Right lobe of liver (tissue), 6 donors: ENCODE data around the gene MYO1D. TPM values are rescaled to one million over a fixed set of nuclear protein-coding genes. Genes with fewer than 3 reads are reported as not detected.

Experiments
- ATAC-seq, 4 donors: fragments of 200-7000 bp; cut with Tn5 transposase; one replicate each; pipeline ENCODE4 v1.9.1; 2020; ENCODE audit warnings: mild to moderate bottlenecking in 4 of 4, moderate library complexity in 4 of 4
- DNase-seq, 3 donors: peaks; one replicate each; pipeline ENCODE4 v3.0.0-alpha.2; 2020
- H3K27ac ChIP-seq, 3 donors: fragments of 200-600 bp; one replicate each; pipeline ENCODE4 v1.8.0; 2022
- H3K27me3 ChIP-seq, 2 donors: fragments of 200-600 bp; one replicate each; pipeline ENCODE4 v1.8.0; 2022
- H3K36me3 ChIP-seq, 4 donors: fragments of 200-600 bp; sonication (generic) in 1 of 4; one replicate each; pipeline versions ENCODE4 v1.5.1 to v1.8.0; 2017 to 2022; ENCODE audit warnings: control low read depth in 1 of 4
- H3K4me1 ChIP-seq, 4 donors: fragments of 200-600 bp; sonication (generic) in 1 of 4; one replicate each; pipeline versions ENCODE4 v1.5.1 to v1.8.0; 2017 to 2022; ENCODE audit warnings: control low read depth in 1 of 4
- H3K4me3 ChIP-seq, 3 donors: fragments of 200-600 bp; one replicate each; pipeline ENCODE4 v1.8.0; 2022
- H3K9me3 ChIP-seq, 4 donors: fragments of 200-600 bp; sonication (generic) in 1 of 4; one replicate each; pipeline versions ENCODE4 v1.5.1 to v1.8.0; 2017 to 2022; ENCODE audit warnings: control low read depth in 1 of 4
- CTCF ChIP-seq, 4 donors: fragments of 200-600 bp in 3 of 4; fragments of 450-650 bp in 1 of 4; IDR thresholded peaks; one replicate each; pipeline versions ENCODE4 v1.5.1 to v1.8.0; 2016 to 2022; ENCODE audit warnings: antibody characterized with exemption in 4 of 4, mild to moderate bottlenecking in 2 of 4
- POLR2A ChIP-seq: fragments of 450-650 bp; IDR thresholded peaks from one replicate; pipeline ENCODE4 v1.6.1; 2017; ENCODE audit warnings: antibody characterized with exemption, mild to moderate bottlenecking
- WGBS: methylation state at CpG from one replicate; pipeline ENCODE4 v1.1.6; 2018; ENCODE audit warnings: low coverage, low lambda C conversion rate; ENCODE audit not compliant: insufficient coverage; ENCODE audit errors: missing lambda C conversion rate; 5-methylcytosine and 5-hydroxymethylcytosine counted together
- intact Hi-C, 2 donors: fragments of 100-400 bp; cut with DNase I; formaldehyde crosslinking; loops; one replicate each; pipeline versions ENCODE4 v1.11.2 to v1.14.1; 2022
- total RNA-seq, 6 experiments: library from RNA; depleted of rRNA in 2 of 6; stranded (reverse); fragments of >200 nt in 2 of 6; fragmentation: NEBNext Ultra II Directional in 3 of 6; extraction: Animal tissue kit (Norgen Biotek cat#: 25700) in 3 of 6; gene quantifications; one replicate each; pipeline versions ENCODE4 v1.1.0 to v1.2.4, GENCODE V29; 2016 to 2023
- donor health status: DM: no; HTN: yes; CAD: no.
- donor health status: DM: no; HTN: no; CAD: no.
- donor health status: DM: no; HTN: no; CAD: no.
- donor health status: DM: no; HTN: yes; CAD: no.
- donor health status: DM: no; HTN: yes; CAD: no.

The MYO1D gene
- total RNA-seq, 6 experiments from 2014 or later: 17.6 to 25.7 (median 21.0) TPM

DNA sequence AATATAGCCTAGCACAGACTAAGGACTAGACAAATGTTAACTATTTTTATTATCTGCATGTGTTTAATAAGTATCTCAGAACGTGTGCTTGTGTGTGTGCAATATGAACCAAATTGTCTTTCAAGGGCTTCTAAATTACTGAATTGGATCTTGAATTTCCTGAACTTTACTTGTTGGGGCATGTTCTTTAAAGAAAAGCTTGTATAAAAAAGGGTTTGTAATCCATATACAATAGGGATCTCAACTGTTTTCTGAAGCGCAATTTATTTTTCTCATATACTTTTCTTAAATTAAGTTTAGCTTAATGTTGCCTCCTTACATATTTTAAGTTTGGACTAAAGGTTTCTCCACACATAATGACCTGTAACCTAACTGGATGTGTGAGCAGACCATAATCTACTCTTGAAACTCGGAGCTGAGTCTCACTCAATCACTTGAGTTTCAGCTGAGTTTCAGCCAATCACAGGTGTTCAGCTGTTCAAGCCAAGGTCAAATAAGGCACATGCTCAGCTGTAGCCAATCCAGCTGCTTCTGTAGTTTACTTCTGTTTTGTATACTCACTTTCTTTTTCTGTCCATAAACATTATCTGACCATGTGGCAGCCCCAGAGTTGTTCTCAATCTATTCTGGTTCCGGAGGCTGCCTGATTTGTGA, 317.8 kb downstream of the MYO1D start:
- Histone ChIP-seq H3K9me3 (no peaks in the 10 kb centered on the region), H3K27ac (no peak overlapping the region), H3K36me3 (no peaks in the 10 kb centered on the region), H3K4me3 (no peak overlapping the region), H3K4me1 (no peaks in the 10 kb centered on the region), H3K27me3 (no peaks in the 10 kb centered on the region)
- no peak for DNase-seq
- ATAC-seq: peak in 1 of 4 donors; percentile 17
- 74% methylated on average over 4 of the region's 4 CpGs for WGBS
- TF ChIP-seq CTCF (IDR thresholded peaks at IDR 0.05) (no peak), POLR2A (no peak)
- intact Hi-C loops: no loop called here

- no peaks in the 10 kb centered on the region for H3K27me3 ChIP-seq
- no peaks in the 10 kb centered on the region for H3K36me3 ChIP-seq
- no peak overlapping the region for H3K27ac ChIP-seq
- H3K4me3 ChIP-seq: no peak overlapping the region
- no peaks in the 10 kb centered on the region for H3K9me3 ChIP-seq
- H3K4me1 ChIP-seq: no peaks in the 10 kb centered on the region
- DNase-seq: no peak
- intact Hi-C loops: no loop called here
- WGBS: 52% methylated on average over 6 of the region's 6 CpGs
- no peak for TF ChIP-seq POLR2A
- no peak for TF ChIP-seq CTCF (IDR thresholded peaks at IDR 0.05)
- ATAC-seq: peak in 1 of 4 donors; percentile 28
Measured at GRCh38 chr17:32558326-32558955, 318.5 kb downstream of the MYO1D start.

DNA sequence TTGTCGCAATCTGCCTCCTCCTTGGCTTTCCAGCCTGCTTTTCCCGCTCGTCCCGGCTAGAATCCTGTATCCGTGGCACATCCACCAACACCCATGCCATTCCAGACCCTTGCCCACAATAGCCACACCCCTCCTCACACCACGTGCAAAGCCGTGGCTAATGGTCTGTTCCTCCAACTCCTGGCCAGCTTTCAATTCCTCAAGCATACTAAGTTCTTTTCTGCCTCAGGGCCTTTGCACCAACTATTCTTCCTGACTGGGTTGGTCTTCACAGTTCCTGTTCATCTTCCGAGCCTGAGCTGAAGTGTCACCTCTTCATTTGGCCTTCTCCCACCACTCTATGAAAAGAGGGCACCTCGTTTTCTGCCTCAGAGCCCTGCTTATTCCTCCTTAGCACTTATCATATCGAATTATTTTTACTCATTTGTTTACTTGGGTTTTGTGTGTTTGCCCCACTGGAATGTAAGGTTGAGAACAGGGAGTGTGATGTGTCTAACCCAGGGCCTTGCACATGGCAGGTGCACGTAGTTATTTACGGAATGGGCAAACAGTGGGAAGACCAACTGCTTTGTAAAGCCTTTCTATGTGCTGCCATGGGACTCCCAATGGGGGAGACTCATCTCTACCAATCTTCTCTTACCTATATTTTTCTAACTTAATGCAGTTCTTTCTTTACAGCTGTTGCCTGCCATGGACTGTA, 321.2 kb downstream of the MYO1D start:
- 94% methylated on average over 11 of the region's 12 CpGs for WGBS
- Histone ChIP-seq H3K9me3 (no peaks in the 10 kb centered on the region), H3K4me3 (no peak overlapping the region), H3K27ac (no peak overlapping the region), H3K4me1 (no peaks in the 10 kb centered on the region), H3K36me3 (no peaks in the 10 kb centered on the region), H3K27me3 (no peaks in the 10 kb centered on the region)
- no peak for TF ChIP-seq POLR2A
- no peak for TF ChIP-seq CTCF (IDR thresholded peaks at IDR 0.05)
- ATAC-seq (no peak), DNase-seq (no peak)
- intact Hi-C loops: no loop called here

DNA sequence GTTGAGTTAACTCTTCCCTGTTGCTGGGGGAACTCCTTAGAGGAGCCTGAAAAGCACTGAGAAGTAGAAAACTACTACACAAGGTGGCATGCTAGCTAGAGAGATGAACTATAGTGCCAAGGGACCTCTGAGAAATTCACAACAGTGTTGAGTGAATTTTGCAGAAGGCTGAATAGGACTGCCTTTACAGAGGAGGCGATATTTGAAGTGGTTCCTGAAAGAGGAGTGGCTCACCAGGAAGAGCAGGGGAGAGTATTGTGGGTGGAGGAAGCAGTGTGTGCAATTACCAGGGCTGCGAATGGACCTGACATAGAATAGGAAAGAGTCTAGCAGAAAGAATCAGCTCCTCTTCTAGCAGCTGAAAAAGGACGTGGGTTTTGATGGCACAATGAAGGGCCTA, 323.8 kb downstream of the MYO1D start:
- no peaks in the 10 kb centered on the region for H3K27me3 ChIP-seq
- 73% methylated on average over 3 of the region's 3 CpGs for WGBS
- H3K4me3 ChIP-seq: no peak overlapping the region
- ATAC-seq: no peak
- TF ChIP-seq POLR2A (no peak), CTCF (IDR thresholded peaks at IDR 0.05) (no peak)
- H3K9me3 ChIP-seq: no peaks in the 10 kb centered on the region
- intact Hi-C loops: no loop called here
- no peak for DNase-seq
- H3K27ac ChIP-seq: no peak overlapping the region
- no peaks in the 10 kb centered on the region for H3K36me3 ChIP-seq
- no peaks in the 10 kb centered on the region for H3K4me1 ChIP-seq
